GM12864 (cell line): ENCODE results near the gene TUBGCP3.
A peak's percentile ranks its signal among the peaks of the same experiment; 100 is the strongest.

Experiments
- DNase-seq: peaks from one replicate; pipeline ENCODE4 v3.0.0-alpha.2; 2011; ENCODE audit warnings: low read depth
- H3K4me3 ChIP-seq: 2 replicates; pipeline ENCODE4 v1.5.1; 2011; ENCODE audit warnings: mild to moderate bottlenecking, low read depth, low read length, control low read depth
- TF ChIP-seq, protein P1 (sequence below): IDR thresholded peaks from 2 replicates; pipeline ENCODE4 v1.5.1; 2011; ENCODE audit warnings: low read depth, mild to moderate bottlenecking, moderate library complexity, low read length, control low read depth, inconsistent platforms; ENCODE audit errors: missing control alignments

TUBGCP3 gene

DNA sequence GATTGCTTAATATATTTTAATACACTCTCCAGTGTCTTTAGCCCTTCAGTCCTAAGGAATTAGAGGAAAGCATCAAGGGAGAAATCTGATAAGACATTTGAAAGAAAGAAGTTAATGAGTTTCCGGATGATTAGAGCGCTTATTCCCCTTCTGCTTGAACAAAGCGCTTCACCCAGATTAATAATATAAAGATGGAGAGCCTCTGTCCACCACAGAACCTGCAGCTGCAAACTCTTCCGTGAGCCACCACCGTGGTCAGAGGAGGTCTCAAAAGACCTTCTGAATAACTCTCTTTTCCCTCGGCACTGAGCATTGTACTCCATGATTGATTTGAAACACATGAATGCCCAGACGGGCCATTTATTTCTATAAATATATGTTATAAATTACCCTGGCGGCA lies 14.2 kb upstream of the TUBGCP3 start:
- no peak overlapping the region for H3K4me3 ChIP-seq
- no peak for DNase-seq
- TF ChIP-seq, protein P1, sequence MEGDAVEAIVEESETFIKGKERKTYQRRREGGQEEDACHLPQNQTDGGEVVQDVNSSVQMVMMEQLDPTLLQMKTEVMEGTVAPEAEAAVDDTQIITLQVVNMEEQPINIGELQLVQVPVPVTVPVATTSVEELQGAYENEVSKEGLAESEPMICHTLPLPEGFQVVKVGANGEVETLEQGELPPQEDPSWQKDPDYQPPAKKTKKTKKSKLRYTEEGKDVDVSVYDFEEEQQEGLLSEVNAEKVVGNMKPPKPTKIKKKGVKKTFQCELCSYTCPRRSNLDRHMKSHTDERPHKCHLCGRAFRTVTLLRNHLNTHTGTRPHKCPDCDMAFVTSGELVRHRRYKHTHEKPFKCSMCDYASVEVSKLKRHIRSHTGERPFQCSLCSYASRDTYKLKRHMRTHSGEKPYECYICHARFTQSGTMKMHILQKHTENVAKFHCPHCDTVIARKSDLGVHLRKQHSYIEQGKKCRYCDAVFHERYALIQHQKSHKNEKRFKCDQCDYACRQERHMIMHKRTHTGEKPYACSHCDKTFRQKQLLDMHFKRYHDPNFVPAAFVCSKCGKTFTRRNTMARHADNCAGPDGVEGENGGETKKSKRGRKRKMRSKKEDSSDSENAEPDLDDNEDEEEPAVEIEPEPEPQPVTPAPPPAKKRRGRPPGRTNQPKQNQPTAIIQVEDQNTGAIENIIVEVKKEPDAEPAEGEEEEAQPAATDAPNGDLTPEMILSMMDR = no peak

DNA sequence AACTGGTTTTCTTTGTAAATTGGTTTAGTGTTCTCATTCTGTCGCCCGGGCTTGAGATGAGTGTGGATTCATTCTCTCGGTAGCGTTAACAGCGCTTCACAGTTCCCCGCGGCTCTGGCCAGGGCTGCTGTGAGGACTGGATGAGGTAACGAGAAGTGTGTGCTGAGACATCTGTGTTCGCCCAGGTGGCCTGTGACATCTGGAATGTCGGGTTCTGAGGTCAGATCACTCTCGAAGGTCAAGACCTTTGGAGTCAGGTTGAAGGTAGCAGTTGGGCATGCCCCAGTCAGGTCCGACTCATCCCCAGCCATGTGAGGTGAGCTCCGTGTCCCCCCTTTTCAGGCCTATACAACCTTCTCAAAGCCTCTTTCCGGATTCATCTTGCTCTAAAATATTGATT lies 13.4 kb upstream of the TUBGCP3 start:
- TF ChIP-seq, protein P1 = no peak
- no peak overlapping the region for H3K4me3 ChIP-seq
- no peak for DNase-seq

DNA sequence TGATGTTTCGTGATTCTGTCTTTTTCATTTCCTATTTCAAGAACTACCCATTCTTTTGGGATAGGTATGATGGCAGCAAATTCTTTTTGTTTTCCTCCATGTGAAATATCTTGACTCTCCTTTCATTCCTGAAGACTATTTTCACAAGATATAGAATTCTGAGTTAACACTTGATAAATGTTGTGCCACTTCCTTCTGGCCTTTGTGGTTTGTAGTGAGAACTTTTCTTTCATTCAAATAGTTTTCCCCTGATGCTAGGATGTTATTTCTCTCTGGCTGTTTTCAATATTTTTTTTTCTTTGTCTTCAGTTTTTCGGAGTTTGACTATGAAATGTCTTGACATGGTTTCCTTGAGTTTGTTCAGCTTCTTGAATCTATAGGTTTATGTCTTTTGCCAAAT lies 8.3 kb upstream of the TUBGCP3 start:
- TF ChIP-seq, protein P1 = no peak
- DNase-seq = no peak
- H3K4me3 ChIP-seq = no peak overlapping the region

DNA sequence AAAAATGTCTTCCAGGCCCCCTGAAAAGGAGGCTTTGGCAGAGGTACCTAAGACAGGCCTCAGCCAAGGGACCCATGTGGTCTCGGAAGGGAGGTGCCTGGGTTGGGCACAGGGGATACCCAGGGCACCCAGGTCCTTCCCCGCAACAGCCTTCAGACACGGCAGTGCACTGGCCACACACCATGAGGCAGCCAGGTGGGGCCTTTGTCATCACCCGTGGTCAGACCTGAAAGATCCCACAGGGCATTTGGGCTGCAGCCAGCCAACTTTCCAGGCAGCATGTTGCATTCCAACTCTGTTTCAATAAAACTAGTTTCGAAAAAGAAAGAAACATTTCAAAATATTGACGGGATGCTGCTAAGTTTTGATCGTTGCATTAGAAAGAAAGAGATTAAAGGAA lies 4.7 kb upstream of the TUBGCP3 start:
- TF ChIP-seq, protein P1 = no peak
- no peak overlapping the region for H3K4me3 ChIP-seq
- DNase-seq = no peak

DNA sequence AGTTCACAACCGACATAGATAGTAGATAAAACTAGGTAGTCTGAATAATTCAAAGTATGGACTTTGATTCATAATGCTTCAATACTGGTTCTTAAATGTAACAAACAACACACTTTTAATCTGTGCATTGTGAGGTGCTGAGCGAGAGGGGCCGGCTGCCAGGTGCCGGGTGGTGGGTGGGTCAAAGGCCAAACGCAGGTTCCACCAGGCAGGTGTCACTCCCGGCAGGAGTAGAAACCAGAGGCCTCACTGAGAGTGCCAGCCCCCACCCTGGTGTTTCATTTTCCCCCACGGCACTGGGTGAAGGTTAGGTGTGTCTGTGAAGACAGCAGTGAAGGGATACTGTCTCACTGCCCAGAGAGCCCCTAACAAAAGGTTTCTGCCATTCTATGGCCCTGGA lies 4.2 kb upstream of the TUBGCP3 start:
- no peak overlapping the region for H3K4me3 ChIP-seq
- DNase-seq = no peak
- TF ChIP-seq, protein P1 = no peak

GRCh38 chr13:112588490-112589297 lies 741 bp upstream of the TUBGCP3 start:
- H3K4me3 ChIP-seq = peak overlapping the region; percentile 90
- TF ChIP-seq, protein P1 = no peak
- DNase-seq = no peak

GRCh38 chr13:112587212-112587763 lies 665 bp downstream of the TUBGCP3 start:
- peak overlapping the region; percentile 90 for H3K4me3 ChIP-seq
- DNase-seq = no peak
- TF ChIP-seq, protein P1 = peak; percentile 28
